Measurements from ENCODE around the gene KLHL6. TPM values are rescaled to one million over a fixed set of nuclear protein-coding genes. Genes with fewer than 3 reads are reported as not detected.
A peak's percentile ranks its signal among the peaks of the same experiment; 100 is the strongest.

KLHL6 gene
- total RNA-seq, 1 experiment from 2014 or later: 0.11 TPM

GRCh38 chr3:183584914-183585280, 29.4 kb upstream of the KLHL6 start (continued):
- no peak for TF ChIP-seq NR3C1 (CRISPR knock-in tag; conservative IDR thresholded peaks at IDR 0.05; ENCODE audit: low read depth)
- no peak for TF ChIP-seq CDX4 (CRISPR knock-in tag; IDR thresholded peaks at IDR 0.05; ENCODE audit: borderline replicate concordance)
- TF ChIP-seq SP1 (CRISPR knock-in tag; conservative IDR thresholded peaks at IDR 0.05): no peak
- no peak for TF ChIP-seq ZMAT4 (CRISPR knock-in tag; IDR thresholded peaks at IDR 0.05)

- peak; percentile 54 for ATAC-seq
- no peaks in the 10 kb centered on the region for H3K9me3 Mint-ChIP-seq
- no peak overlapping the region for H3K4me3 Mint-ChIP-seq
- no peak for DNase-seq (ENCODE audit: low spot score)
- no peak for TF ChIP-seq JUN (CRISPR knock-in tag; IDR thresholded peaks at IDR 0.05)
- TF ChIP-seq RELA (CRISPR knock-in tag; IDR thresholded peaks at IDR 0.05; ENCODE audit: borderline replicate concordance): no peak
- no peak for TF ChIP-seq ZNF219 (CRISPR knock-in tag; IDR thresholded peaks at IDR 0.05; ENCODE audit: borderline replicate concordance)
- no peak for TF ChIP-seq ZNF671 (CRISPR knock-in tag; IDR thresholded peaks at IDR 0.05)
- no peak for TF ChIP-seq ESRRA (CRISPR knock-in tag; IDR thresholded peaks at IDR 0.05; ENCODE audit: borderline replicate concordance)
- no peak for TF ChIP-seq CBFB (CRISPR knock-in tag; IDR thresholded peaks at IDR 0.05; ENCODE audit: low read depth)
- no peak for TF ChIP-seq USF1 (CRISPR knock-in tag; IDR thresholded peaks at IDR 0.05)
- no peak for TF ChIP-seq TP53 (CRISPR knock-in tag; IDR thresholded peaks at IDR 0.05)
- no peak for TF ChIP-seq CREB1 (CRISPR knock-in tag; IDR thresholded peaks at IDR 0.05)
- TF ChIP-seq ATF6 (CRISPR knock-in tag; IDR thresholded peaks at IDR 0.05): no peak
- H3K36me3 Mint-ChIP-seq: no peaks in the 10 kb centered on the region
- CTCF ChIA-PET: interaction anchor here (0.7 to 2.2 kb wide), 4 partner anchors 8 to 182 kb away, joined by 3 to 8 read pairs (median 3); no protein-coding TSS in a partner anchor
- H3K27ac Mint-ChIP-seq: no peak overlapping the region
- POLR2A ChIA-PET: interaction anchor here (0.6 kb wide), 1 partner anchor 10 kb away, joined by 4 read pairs; no protein-coding TSS in a partner anchor
- no peaks in the 10 kb centered on the region; the same call in 1 of the 2 replicates for H3K27me3 Mint-ChIP-seq (ENCODE audit: low read depth)
- peaks cover 18% of the 10 kb centered on the region for H3K4me1 Mint-ChIP-seq
Observed at GRCh38 chr3:183584246-183584913, 28.9 kb upstream of the KLHL6 start.

GRCh38 chr3:183583331-183584245, 28.1 kb upstream of the KLHL6 start:
- DNase-seq (ENCODE audit: low spot score): no peak
- ChIA-PET CTCF (interaction anchor here (1.1 to 2.2 kb wide), 3 partner anchors 9 to 184 kb away, joined by 3 to 8 read pairs (median 4); no protein-coding TSS in a partner anchor), POLR2A (interaction anchor here (0.6 kb wide), 1 partner anchor 11 kb away, joined by 4 read pairs; no protein-coding TSS in a partner anchor)
- ATAC-seq: peak; percentile 62
- Mint-ChIP-seq H3K4me3 (no peak overlapping the region), H3K9me3 (no peaks in the 10 kb centered on the region), H3K27me3 (ENCODE audit: low read depth) (no peaks in the 10 kb centered on the region), H3K36me3 (no peaks in the 10 kb centered on the region), H3K27ac (no peak overlapping the region), H3K4me1 (peaks cover 18% of the 10 kb centered on the region)
- TF ChIP-seq ZNF263 (CRISPR knock-in tag; IDR thresholded peaks at IDR 0.05; ENCODE audit: low read depth): no peak
- no peak for TF ChIP-seq ZSCAN18 (CRISPR knock-in tag; IDR thresholded peaks at IDR 0.05)
- TF ChIP-seq NR2C2 (CRISPR knock-in tag; IDR thresholded peaks at IDR 0.05): no peak
- TF ChIP-seq ZNF396 (CRISPR knock-in tag; IDR thresholded peaks at IDR 0.05; ENCODE audit: borderline replicate concordance): no peak
- TF ChIP-seq ZNF416 (CRISPR knock-in tag; IDR thresholded peaks at IDR 0.05): no peak
- TF ChIP-seq ESRRA (CRISPR knock-in tag; IDR thresholded peaks at IDR 0.05; ENCODE audit: borderline replicate concordance): no peak
- TF ChIP-seq ETV6 (CRISPR knock-in tag; IDR thresholded peaks at IDR 0.05): no peak
- TF ChIP-seq USF2 (CRISPR knock-in tag; IDR thresholded peaks at IDR 0.05): no peak
- TF ChIP-seq PRDM15 (CRISPR knock-in tag; IDR thresholded peaks at IDR 0.05): no peak
